GM19351 (cell line): ENCODE measurements around the gene PDE7B.

ENCODE experiments used
- ATAC-seq: cut with Tn5 transposase; IDR thresholded peaks from one replicate; pipeline ENCODE4 v1.9.1; 2021; ENCODE audit warnings: mild to moderate bottlenecking, moderate library complexity; ENCODE audit not compliant: unreplicated experiment

The PDE7B gene

DNA sequence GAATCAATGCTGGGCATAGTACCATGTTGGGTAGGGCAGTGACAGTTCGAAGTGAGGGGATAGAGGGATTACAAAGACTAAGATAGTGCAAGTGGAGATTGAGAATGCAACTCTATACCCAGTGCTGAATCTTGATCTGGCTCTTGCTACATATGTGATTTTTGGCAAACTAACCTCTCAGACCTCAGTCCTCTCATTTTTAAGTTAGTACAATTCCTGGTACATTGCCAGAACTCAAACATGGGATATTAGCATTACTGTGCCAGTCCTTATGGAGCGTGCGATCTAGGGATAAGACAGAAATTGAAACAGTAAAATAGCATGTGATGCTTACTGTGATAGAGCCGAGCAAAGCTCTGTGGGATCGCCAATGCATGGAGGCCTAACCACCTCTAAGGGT is 210.2 kb downstream of the PDE7B start:
- no peak for ATAC-seq

DNA sequence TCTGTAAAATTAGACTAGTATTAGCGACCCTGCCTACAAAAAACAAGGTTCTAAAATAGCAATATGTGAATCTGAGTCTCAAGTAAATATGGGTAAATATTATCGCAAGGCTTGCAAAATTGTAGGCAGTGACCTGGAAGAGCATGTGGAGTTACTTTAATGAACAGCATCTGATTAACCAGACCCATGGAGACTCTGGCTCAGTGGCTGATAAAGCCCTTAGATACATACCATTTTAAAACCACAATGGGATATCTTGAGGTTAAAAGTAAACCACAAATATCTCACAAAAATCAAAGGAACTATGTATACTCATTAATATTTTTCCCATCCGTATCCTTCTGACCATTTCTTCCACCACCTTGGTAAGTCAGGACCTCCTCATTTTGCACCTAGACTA is 211.6 kb downstream of the PDE7B start:
- no peak for ATAC-seq

GRCh38 chr6:136066005-136066404 is 214.5 kb downstream of the PDE7B start:
- no peak for ATAC-seq

DNA sequence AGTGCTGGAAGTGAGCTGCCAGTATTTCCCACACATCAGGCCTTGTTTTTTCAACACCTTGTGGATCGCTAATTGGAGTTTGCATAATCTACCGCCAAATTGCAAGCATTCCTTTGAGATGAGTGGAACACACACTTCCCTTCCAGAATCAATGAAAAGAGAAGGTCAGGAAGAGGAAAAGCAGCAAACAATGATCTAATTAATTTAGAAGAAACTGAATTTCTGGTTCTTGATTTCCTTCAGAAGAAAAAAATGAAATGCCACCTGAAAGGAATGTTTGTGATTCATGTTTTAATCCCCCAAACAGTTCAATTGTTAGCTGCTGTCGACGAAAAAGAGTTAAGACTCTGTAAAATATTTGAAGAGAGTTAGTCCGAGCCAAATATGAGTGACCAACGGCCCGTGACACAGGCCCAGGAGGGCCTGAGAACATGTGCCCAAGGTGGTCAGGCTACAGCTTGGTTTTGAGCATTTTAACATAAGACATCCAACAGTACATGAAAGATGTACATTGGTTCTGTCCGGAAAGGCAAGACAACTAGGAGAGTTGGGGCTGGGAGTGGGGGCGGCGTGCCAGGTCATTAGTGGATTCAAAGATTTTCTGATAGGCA is 216.3 kb downstream of the PDE7B start:
- ATAC-seq: no peak

GRCh38 chr6:136069119-136069518 is 217.6 kb downstream of the PDE7B start:
- no peak for ATAC-seq

DNA sequence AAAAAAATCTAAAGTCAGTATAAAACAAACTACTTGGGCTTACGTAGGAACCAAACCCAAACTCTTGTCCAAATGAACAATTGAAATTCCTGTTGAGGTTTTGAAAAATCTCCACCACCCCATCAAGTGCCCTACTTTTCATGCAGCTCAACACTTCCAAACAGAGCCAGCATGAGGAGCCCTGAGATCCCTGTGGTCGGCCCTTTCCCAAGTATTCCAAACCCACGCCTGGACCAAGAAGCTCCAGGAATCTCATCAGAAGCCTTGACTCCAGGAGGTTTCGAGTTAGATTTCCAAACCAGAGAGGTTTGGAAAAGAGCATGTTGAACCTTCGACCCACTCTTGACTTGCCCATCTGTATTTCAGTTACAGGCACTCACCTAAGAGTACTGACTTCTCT is 219.3 kb downstream of the PDE7B start:
- no peak for ATAC-seq

GRCh38 chr6:136072691-136073090 is 221.2 kb downstream of the PDE7B start:
- ATAC-seq: no peak

GRCh38 chr6:136073216-136073615 is 221.7 kb downstream of the PDE7B start:
- ATAC-seq: no peak

- no peak for ATAC-seq
Measured at GRCh38 chr6:136076496-136076895, 225.0 kb downstream of the PDE7B start.

- ATAC-seq: no peak
Measured at GRCh38 chr6:136077834-136078576, 226.5 kb downstream of the PDE7B start.

DNA sequence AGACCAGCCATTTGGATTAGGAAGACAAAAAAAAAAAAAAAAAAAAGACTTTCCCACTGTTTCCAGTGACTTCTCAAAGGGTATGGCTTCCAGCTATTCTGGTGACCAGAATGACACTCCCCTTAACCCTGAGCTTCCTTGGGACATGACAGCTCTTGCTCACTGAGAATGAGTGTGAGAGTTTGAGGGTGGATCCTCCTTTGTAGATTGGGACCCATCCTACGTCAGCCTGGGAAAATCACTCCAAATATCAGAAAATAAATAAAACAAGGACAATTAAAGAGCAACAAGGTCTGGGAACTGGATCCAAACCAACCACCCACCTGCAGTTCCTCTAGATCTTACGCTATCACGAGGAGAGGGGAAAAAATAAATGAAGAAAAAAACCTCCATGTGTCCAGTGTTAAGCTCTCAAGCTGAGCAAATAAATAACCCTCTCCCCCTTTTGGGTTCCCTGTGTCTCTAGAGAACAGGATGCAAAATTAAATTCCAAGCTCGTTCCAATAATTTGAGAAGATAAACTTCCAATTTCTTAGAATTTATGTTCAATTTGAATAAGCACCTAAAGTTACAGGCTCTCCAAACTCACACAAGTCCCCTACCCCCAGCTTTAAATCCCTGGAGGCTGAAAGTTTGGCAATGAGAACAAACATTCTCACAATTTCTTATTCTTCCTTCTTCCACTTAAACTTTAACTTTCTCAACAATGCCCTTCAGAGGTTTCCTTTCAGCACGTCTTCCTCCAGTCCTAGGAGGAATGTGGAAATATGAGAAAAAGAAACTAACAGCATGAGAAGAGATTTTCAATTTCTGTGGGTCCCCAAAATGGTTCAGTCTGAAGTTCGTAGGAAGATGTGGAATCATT is 228.4 kb downstream of the PDE7B start:
- no peak for ATAC-seq

- ATAC-seq: no peak
Measured at GRCh38 chr6:136083540-136083939, 232.0 kb downstream of the PDE7B start.

- ATAC-seq: no peak
Measured at GRCh38 chr6:136084403-136084802, 232.9 kb downstream of the PDE7B start.

GRCh38 chr6:136085370-136086115 is 234.0 kb downstream of the PDE7B start:
- no peak for ATAC-seq

GRCh38 chr6:136086686-136087085 is 235.2 kb downstream of the PDE7B start:
- no peak for ATAC-seq

GRCh38 chr6:136087986-136088385 is 236.5 kb downstream of the PDE7B start:
- ATAC-seq: no peak

GRCh38 chr6:136088693-136089092 is 237.2 kb downstream of the PDE7B start:
- no peak for ATAC-seq

DNA sequence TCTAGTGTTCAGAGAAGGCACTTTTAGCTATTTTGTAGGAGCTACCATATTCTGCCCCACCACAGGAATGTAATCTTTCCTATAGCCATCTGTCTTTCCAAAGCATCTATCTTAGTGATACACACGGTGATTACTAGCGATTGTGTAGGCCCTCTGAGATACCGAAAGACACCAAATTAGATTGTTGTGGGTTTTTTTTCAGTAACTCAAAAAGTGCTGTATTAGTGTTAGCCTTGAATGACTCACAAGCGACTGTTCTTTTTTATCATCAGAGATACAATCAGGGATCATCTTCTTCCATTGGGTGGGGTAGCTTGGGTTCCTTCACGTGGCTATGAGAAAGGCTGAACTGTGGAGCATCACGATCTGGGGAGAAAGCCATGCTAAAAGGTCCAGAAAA is 238.4 kb downstream of the PDE7B start:
- no peak for ATAC-seq

DNA sequence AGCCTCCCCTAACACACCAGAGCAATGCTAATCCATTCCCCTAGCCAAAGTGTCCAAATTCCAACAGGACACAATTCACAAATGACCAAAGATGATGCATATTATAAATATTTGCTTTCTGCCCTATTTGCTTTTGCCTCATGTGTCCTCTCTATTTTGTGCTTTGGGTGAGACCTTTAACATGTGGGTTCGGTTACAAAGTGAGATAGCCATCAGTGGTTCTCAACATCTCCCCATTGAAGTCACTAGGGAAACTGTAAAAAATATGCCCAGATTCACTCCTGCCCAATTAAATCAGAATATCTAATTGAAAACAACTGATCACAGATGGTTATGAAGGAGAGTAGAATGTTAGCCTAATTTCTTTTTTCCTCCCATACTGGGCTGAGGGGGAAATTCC is 239.4 kb downstream of the PDE7B start:
- ATAC-seq: no peak

DNA sequence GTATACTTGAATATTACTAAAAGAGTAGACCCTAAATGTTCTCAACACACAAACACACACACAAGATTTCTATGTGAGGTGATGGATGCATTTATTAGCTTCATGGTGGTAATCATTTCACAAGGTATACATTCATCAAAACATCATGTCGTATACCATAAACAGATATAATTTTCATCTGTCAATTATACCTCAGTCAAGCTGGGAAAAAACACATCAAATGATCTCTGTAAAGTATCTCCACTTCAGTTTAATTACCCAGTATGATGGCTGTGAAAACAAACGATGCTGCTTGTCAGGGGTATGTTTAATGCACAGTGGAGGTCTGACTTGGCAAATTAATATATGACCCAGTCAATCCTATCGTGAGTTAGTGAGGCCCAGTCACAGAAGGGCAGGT is 241.4 kb downstream of the PDE7B start:
- no peak for ATAC-seq

GRCh38 chr6:136093835-136094234 is 242.3 kb downstream of the PDE7B start:
- no peak for ATAC-seq
